HEK293 (cell line): ENCODE measurements around the gene FAM120A.

Source experiments
- BCL11B ChIP-seq: fragments of 450-650 bp; formaldehyde crosslinking; IDR thresholded peaks from 2 replicates; pipeline ENCODE4 v1.5.1; 2016; ENCODE audit warnings: low read depth, missing biosample characterization, missing genetic modification characterization
- GLIS1 ChIP-seq: fragments of 450-650 bp; formaldehyde crosslinking; IDR thresholded peaks from 2 replicates; pipeline ENCODE4 v1.5.1; 2016; ENCODE audit warnings: missing biosample characterization, missing genetic modification characterization
- HOXC10 ChIP-seq: sonication (generic); formaldehyde crosslinking; IDR thresholded peaks from 2 replicates; pipeline ENCODE4 v1.8.1; 2023; ENCODE audit warnings: mild to moderate bottlenecking, missing genetic modification reagents
- HOXD13 ChIP-seq: sonication (generic); formaldehyde crosslinking; IDR thresholded peaks from 2 replicates; pipeline ENCODE4 v1.8.0; 2022; ENCODE audit warnings: missing genetic modification reagents, borderline replicate concordance
- MYNN ChIP-seq: fragments of 450-650 bp; formaldehyde crosslinking; IDR thresholded peaks from 2 replicates; pipeline ENCODE4 v1.5.1; 2016; ENCODE audit warnings: missing biosample characterization, missing genetic modification characterization, borderline replicate concordance
- OSR2 ChIP-seq: fragments of 450-650 bp; formaldehyde crosslinking; IDR thresholded peaks from 2 replicates; pipeline ENCODE4 v1.5.1; 2016; ENCODE audit warnings: missing biosample characterization, missing genetic modification characterization
- RBAK ChIP-seq: fragments of 450-650 bp; formaldehyde crosslinking; IDR thresholded peaks from 2 replicates; pipeline ENCODE4 v1.5.1; 2016; ENCODE audit warnings: missing biosample characterization, missing genetic modification characterization
- ZFHX2 ChIP-seq: fragments of 450-650 bp; formaldehyde crosslinking; conservative IDR thresholded peaks from 2 replicates; pipeline ENCODE4 v1.5.1; 2016; ENCODE audit warnings: missing biosample characterization, missing genetic modification characterization
- ZFP3 ChIP-seq: fragments of 450-650 bp; formaldehyde crosslinking; IDR thresholded peaks from 2 replicates; pipeline ENCODE4 v1.5.1; 2016; ENCODE audit warnings: low read depth, missing biosample characterization, missing genetic modification characterization
- ZFP37 ChIP-seq: fragments of 450-650 bp; formaldehyde crosslinking; IDR thresholded peaks from 2 replicates; pipeline ENCODE4 v1.5.1; 2016; ENCODE audit warnings: missing biosample characterization, missing genetic modification characterization
- ZFP41 ChIP-seq: fragments of 450-650 bp; formaldehyde crosslinking; IDR thresholded peaks from 2 replicates; pipeline ENCODE4 v1.5.1; 2016; ENCODE audit warnings: missing biosample characterization, missing genetic modification characterization, borderline replicate concordance
- ZNF132 ChIP-seq: fragments of 450-650 bp; formaldehyde crosslinking; IDR thresholded peaks from 2 replicates; pipeline ENCODE4 v1.5.1; 2017; ENCODE audit warnings: missing biosample characterization, missing genetic modification characterization, borderline replicate concordance
- ZNF146 ChIP-seq: fragments of 450-650 bp; formaldehyde crosslinking; IDR thresholded peaks from 2 replicates; pipeline ENCODE4 v1.5.1; 2016; ENCODE audit warnings: missing biosample characterization, missing genetic modification characterization
- ZNF214 ChIP-seq: fragments of 450-650 bp; formaldehyde crosslinking; IDR thresholded peaks from 2 replicates; pipeline ENCODE4 v1.5.1; 2017; ENCODE audit warnings: missing biosample characterization, mild to moderate bottlenecking, missing genetic modification characterization, borderline replicate concordance
- ZNF274 ChIP-seq, 2 experiments: fragments of 200-500 bp in 1 of 2; fragments of 450-650 bp in 1 of 2; sonication (Bioruptor generic) in 1 of 2; formaldehyde crosslinking in 1 of 2; IDR thresholded peaks; 2 replicates each; pipeline versions ENCODE4 v1.5.1 to v1.6.1; 2014 to 2016; ENCODE audit warnings: borderline replicate concordance in 1 of 2, inconsistent platforms in 1 of 2, low read length in 1 of 2, missing biosample characterization in 1 of 2, missing genetic modification characterization in 1 of 2
- ZNF404 ChIP-seq: fragments of 450-650 bp; formaldehyde crosslinking; IDR thresholded peaks from 2 replicates; pipeline ENCODE4 v1.5.1; 2017; ENCODE audit warnings: missing biosample characterization, missing genetic modification characterization
- ZNF473 ChIP-seq: fragments of 450-650 bp; formaldehyde crosslinking; IDR thresholded peaks from 2 replicates; pipeline ENCODE4 v1.5.1; 2017; ENCODE audit warnings: missing biosample characterization, missing genetic modification characterization
- ZNF530 ChIP-seq: fragments of 450-650 bp; formaldehyde crosslinking; IDR thresholded peaks from 2 replicates; pipeline ENCODE4 v1.5.1; 2016; ENCODE audit warnings: low read depth, missing biosample characterization, missing genetic modification characterization
- ZNF544 ChIP-seq: fragments of 450-650 bp; formaldehyde crosslinking; IDR thresholded peaks from 2 replicates; pipeline ENCODE4 v1.5.0; 2017; ENCODE audit warnings: missing biosample characterization, missing genetic modification characterization
- ZNF549 ChIP-seq: fragments of 450-650 bp; IDR thresholded peaks from 2 replicates; pipeline ENCODE4 v1.5.1; 2018; ENCODE audit warnings: missing biosample characterization, missing genetic modification characterization, mild to moderate bottlenecking, inconsistent platforms, moderate library complexity
- ZNF555 ChIP-seq: fragments of 450-650 bp; formaldehyde crosslinking; conservative IDR thresholded peaks from 2 replicates; pipeline ENCODE4 v1.5.1; 2017; ENCODE audit warnings: missing biosample characterization, mild to moderate bottlenecking, missing genetic modification characterization, inconsistent platforms
- ZNF580 ChIP-seq: fragments of 450-650 bp; formaldehyde crosslinking; IDR thresholded peaks from 2 replicates; pipeline ENCODE4 v1.5.1; 2016; ENCODE audit warnings: missing biosample characterization, missing genetic modification characterization
- ZNF596 ChIP-seq: fragments of 450-650 bp; IDR thresholded peaks from 2 replicates; pipeline ENCODE4 v1.5.0; 2018; ENCODE audit warnings: missing biosample characterization, mild to moderate bottlenecking, missing genetic modification characterization, moderate library complexity
- ZNF600 ChIP-seq: fragments of 450-650 bp; formaldehyde crosslinking; IDR thresholded peaks from 2 replicates; pipeline ENCODE4 v1.5.1; 2016; ENCODE audit warnings: missing biosample characterization, missing genetic modification characterization
- ZNF654 ChIP-seq: fragments of 450-650 bp; formaldehyde crosslinking; IDR thresholded peaks from 2 replicates; pipeline ENCODE4 v1.5.1; 2016; ENCODE audit warnings: low read depth, missing biosample characterization, missing genetic modification characterization
- ZNF658 ChIP-seq: fragments of 450-650 bp; formaldehyde crosslinking; IDR thresholded peaks from 2 replicates; pipeline ENCODE4; 2016; ENCODE audit warnings: missing biosample characterization, missing genetic modification characterization
- ZNF692 ChIP-seq: fragments of 450-650 bp; formaldehyde crosslinking; IDR thresholded peaks from 2 replicates; pipeline ENCODE4 v1.5.1; 2016; ENCODE audit warnings: missing biosample characterization, missing genetic modification characterization
- ZNF791 ChIP-seq: fragments of 450-650 bp; formaldehyde crosslinking; IDR thresholded peaks from 2 replicates; pipeline ENCODE4 v1.5.1; 2016; ENCODE audit warnings: missing biosample characterization, missing genetic modification characterization
- ZNF843 ChIP-seq: fragments of 450-650 bp; formaldehyde crosslinking; IDR thresholded peaks from 2 replicates; pipeline ENCODE4 v1.5.1; 2016; ENCODE audit warnings: missing biosample characterization, missing genetic modification characterization
- ZSCAN23 ChIP-seq: fragments of 450-650 bp; formaldehyde crosslinking; IDR thresholded peaks from 2 replicates; pipeline ENCODE4 v1.5.1; 2016; ENCODE audit warnings: missing biosample characterization, missing genetic modification characterization
- ZXDB ChIP-seq: fragments of 450-650 bp; formaldehyde crosslinking; IDR thresholded peaks from 2 replicates; pipeline ENCODE4 v1.5.1; 2016; ENCODE audit warnings: missing biosample characterization, missing genetic modification characterization
- TF ChIP-seq, protein P1 (sequence below): fragments of 450-650 bp; formaldehyde crosslinking; IDR thresholded peaks from 2 replicates; pipeline ENCODE4 v1.5.1; 2017; ENCODE audit warnings: missing biosample characterization, missing genetic modification characterization
- TF ChIP-seq, protein P2 (sequence below): fragments of 450-650 bp; formaldehyde crosslinking; IDR thresholded peaks from 2 replicates; pipeline ENCODE4 v1.5.1; 2016; ENCODE audit warnings: missing biosample characterization, missing genetic modification characterization
- TF ChIP-seq, protein P3 (sequence below): fragments of 450-650 bp; formaldehyde crosslinking; IDR thresholded peaks from 2 replicates; pipeline ENCODE4 v1.5.1; 2016; ENCODE audit warnings: missing biosample characterization, missing genetic modification characterization

The FAM120A gene

GRCh38 chr9:93453047-93453914, 1.8 kb downstream of the FAM120A start, which contains the start of gene FAM120AOS (continued):
- no peak for TF ChIP-seq ZNF549 (tag by site-specific recombination)
- no peak for TF ChIP-seq ZNF404 (tag by site-specific recombination)
- 0 out of 2 replicates have a peak, but pooled peaks have one; percentile 31 for TF ChIP-seq ZXDB
- TF ChIP-seq HOXC10 = no peak
- TF ChIP-seq ZFP37 (tag by site-specific recombination) = 0 out of 2 replicates have a peak, but pooled peaks have one; percentile 25
- no peak for TF ChIP-seq ZNF555 (tag by site-specific recombination)
- TF ChIP-seq OSR2 = no peak
- TF ChIP-seq ZNF530 = no peak
- no peak for TF ChIP-seq RBAK (tag by site-specific recombination)
- TF ChIP-seq MYNN (tag by site-specific recombination) = no peak
- TF ChIP-seq ZNF580 (tag by site-specific recombination) = no peak
- no peak for TF ChIP-seq ZNF600 (tag by site-specific recombination)
- TF ChIP-seq ZNF146 (tag by site-specific recombination) = no peak
- TF ChIP-seq ZNF544 = no peak
- TF ChIP-seq ZNF692 = no peak
- no peak for TF ChIP-seq ZFP3
- no peak for TF ChIP-seq ZNF658
- no peak for TF ChIP-seq ZNF473 (tag by site-specific recombination)
- TF ChIP-seq ZNF214 (tag by site-specific recombination) = no peak
- no peak for TF ChIP-seq HOXD13 (CRISPR knock-in tag)
- TF ChIP-seq ZFHX2 (tag by site-specific recombination) = peak; percentile 78
- TF ChIP-seq, protein P1, sequence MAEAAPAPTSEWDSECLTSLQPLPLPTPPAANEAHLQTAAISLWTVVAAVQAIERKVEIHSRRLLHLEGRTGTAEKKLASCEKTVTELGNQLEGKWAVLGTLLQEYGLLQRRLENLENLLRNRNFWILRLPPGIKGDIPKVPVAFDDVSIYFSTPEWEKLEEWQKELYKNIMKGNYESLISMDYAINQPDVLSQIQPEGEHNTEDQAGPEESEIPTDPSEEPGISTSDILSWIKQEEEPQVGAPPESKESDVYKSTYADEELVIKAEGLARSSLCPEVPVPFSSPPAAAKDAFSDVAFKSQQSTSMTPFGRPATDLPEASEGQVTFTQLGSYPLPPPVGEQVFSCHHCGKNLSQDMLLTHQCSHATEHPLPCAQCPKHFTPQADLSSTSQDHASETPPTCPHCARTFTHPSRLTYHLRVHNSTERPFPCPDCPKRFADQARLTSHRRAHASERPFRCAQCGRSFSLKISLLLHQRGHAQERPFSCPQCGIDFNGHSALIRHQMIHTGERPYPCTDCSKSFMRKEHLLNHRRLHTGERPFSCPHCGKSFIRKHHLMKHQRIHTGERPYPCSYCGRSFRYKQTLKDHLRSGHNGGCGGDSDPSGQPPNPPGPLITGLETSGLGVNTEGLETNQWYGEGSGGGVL (tag by site-specific recombination) = no peak
- TF ChIP-seq ZNF596 (tag by site-specific recombination) = no peak
- TF ChIP-seq, protein P2, sequence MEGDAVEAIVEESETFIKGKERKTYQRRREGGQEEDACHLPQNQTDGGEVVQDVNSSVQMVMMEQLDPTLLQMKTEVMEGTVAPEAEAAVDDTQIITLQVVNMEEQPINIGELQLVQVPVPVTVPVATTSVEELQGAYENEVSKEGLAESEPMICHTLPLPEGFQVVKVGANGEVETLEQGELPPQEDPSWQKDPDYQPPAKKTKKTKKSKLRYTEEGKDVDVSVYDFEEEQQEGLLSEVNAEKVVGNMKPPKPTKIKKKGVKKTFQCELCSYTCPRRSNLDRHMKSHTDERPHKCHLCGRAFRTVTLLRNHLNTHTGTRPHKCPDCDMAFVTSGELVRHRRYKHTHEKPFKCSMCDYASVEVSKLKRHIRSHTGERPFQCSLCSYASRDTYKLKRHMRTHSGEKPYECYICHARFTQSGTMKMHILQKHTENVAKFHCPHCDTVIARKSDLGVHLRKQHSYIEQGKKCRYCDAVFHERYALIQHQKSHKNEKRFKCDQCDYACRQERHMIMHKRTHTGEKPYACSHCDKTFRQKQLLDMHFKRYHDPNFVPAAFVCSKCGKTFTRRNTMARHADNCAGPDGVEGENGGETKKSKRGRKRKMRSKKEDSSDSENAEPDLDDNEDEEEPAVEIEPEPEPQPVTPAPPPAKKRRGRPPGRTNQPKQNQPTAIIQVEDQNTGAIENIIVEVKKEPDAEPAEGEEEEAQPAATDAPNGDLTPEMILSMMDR = no peak
- no peak for TF ChIP-seq ZNF274 (IDR thresholded peaks at IDR 0.05; ENCODE audit: low read length)
- TF ChIP-seq ZNF274 (tag by site-specific recombination; IDR thresholded peaks at IDR 0.05; ENCODE audit: borderline replicate concordance) = no peak
- no peak for TF ChIP-seq ZNF843
- TF ChIP-seq GLIS1 = no peak
- TF ChIP-seq BCL11B (tag by site-specific recombination) = no peak
- TF ChIP-seq ZNF654 (tag by site-specific recombination) = no peak
- TF ChIP-seq ZFP41 (tag by site-specific recombination) = no peak
- TF ChIP-seq ZNF132 (tag by site-specific recombination) = no peak
- TF ChIP-seq ZSCAN23 = no peak
- TF ChIP-seq, protein P3, sequence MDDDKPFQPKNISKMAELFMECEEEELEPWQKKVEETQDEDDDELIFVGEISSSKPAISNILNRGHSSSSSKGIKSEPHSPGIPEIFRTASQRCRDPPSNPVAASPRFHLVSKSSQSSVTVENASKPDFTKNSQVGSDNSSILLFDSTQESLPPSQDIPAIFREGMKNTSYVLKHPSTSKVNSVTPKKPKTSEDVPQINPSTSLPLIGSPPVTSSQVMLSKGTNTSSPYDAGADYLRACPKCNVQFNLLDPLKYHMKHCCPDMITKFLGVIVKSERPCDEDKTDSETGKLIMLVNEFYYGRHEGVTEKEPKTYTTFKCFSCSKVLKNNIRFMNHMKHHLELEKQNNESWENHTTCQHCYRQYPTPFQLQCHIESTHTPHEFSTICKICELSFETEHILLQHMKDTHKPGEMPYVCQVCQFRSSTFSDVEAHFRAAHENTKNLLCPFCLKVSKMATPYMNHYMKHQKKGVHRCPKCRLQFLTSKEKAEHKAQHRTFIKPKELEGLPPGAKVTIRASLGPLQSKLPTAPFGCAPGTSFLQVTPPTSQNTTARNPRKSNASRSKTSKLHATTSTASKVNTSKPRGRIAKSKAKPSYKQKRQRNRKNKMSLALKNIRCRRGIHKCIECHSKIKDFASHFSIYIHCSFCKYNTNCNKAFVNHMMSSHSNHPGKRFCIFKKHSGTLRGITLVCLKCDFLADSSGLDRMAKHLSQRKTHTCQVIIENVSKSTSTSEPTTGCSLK = no peak
- no peak for TF ChIP-seq ZNF791 (tag by site-specific recombination)
